Prostate gland (tissue), 2 donors: ENCODE data around the gene DOK4. TPM values are rescaled to one million over a fixed set of nuclear protein-coding genes. Genes with fewer than 3 reads are reported as not detected.

Experiments used
- DNase-seq: peaks from one replicate; pipeline ENCODE4 v3.0.0-alpha.2; 2019; ENCODE audit warnings: low spot score
- H3K27ac ChIP-seq, 2 donors: fragments of 200-600 bp; sonication (generic); 2 replicates each; pipeline ENCODE4 v1.5.1; 2017 to 2019
- H3K27me3 ChIP-seq: fragments of 200-600 bp; sonication (generic); replicated peaks from 2 replicates; pipeline ENCODE4 v1.5.1; 2019; ENCODE audit not compliant: insufficient read depth
- H3K36me3 ChIP-seq, 2 donors: fragments of 200-600 bp; sonication (generic); 1 replicate in 1 of 2; 2 replicates in 1 of 2; pipeline versions ENCODE4 v1.5.1 to v1.8.1; 2017 to 2019
- H3K4me1 ChIP-seq: fragments of 200-600 bp; sonication (generic); replicated peaks from 2 replicates; pipeline ENCODE4 v1.5.1; 2019
- H3K4me3 ChIP-seq, 2 donors: fragments of 200-600 bp; sonication (generic); 2 replicates each; pipeline ENCODE4 v1.5.1; 2017 to 2019
- H3K9me3 ChIP-seq: fragments of 200-600 bp; sonication (generic); 2 replicates; pipeline ENCODE4 v1.5.1; 2017
- CTCF ChIP-seq, 4 experiments: fragments of 200-600 bp in 2 of 4; fragments of 450-650 bp in 2 of 4; sonication (generic) in 2 of 4; IDR thresholded peaks; 1 replicate in 3 of 4; 2 replicates in 1 of 4; pipeline ENCODE4 v1.5.1; 2016 to 2019; ENCODE audit warnings: antibody characterized with exemption in 4 of 4, mild to moderate bottlenecking in 2 of 4, moderate library complexity in 2 of 4
- POLR2A ChIP-seq: fragments of 450-650 bp; IDR thresholded peaks from one replicate; pipeline ENCODE4 v1.6.1; 2016; ENCODE audit warnings: antibody characterized with exemption, mild to moderate bottlenecking
- POLR2AphosphoS5 ChIP-seq: sonication (generic); formaldehyde crosslinking; IDR thresholded peaks from one replicate; pipeline ENCODE4 v1.6.1; 2017; ENCODE audit warnings: antibody characterized with exemption
- WGBS: methylation state at CpG from one replicate; pipeline ENCODE4 v1.1.5; 2018; 5-methylcytosine and 5-hydroxymethylcytosine counted together
- intact Hi-C: fragments of 100-400 bp; cut with DNase I; formaldehyde crosslinking; loops from one replicate; pipeline ENCODE4 v1.14.2; 2022
- total RNA-seq, 2 donors: library from RNA; depleted of rRNA; stranded (reverse); fragments of >200 nt; gene quantifications; one replicate each; pipeline ENCODE4 v1.1.0, GENCODE V29; 2016

Gene DOK4
- total RNA-seq, 2 donors from 2014 or later: 26.3 to 55.4 TPM

GRCh38 chr16:57477531-57478202, 8.6 kb downstream of the DOK4 start:
- Histone ChIP-seq H3K36me3 (no peaks in the 10 kb centered on the region), H3K4me1 (no peaks in the 10 kb centered on the region), H3K9me3 (no peaks in the 10 kb centered on the region), H3K27ac (no peak overlapping the region), H3K27me3 (no peaks in the 10 kb centered on the region), H3K4me3 (no peak overlapping the region)
- no peak for DNase-seq
- intact Hi-C loops: loop anchor here (5.0 kb wide), 1 partner anchor 40 kb away; no protein-coding TSS in a partner anchor
- TF ChIP-seq POLR2AphosphoS5 (no peak), POLR2A (no peak), CTCF (IDR thresholded peaks at IDR 0.05) (no peak)
- WGBS: 67% methylated on average over 9 of the region's 9 CpGs

GRCh38 chr16:57476546-57477410, 9.5 kb downstream of the DOK4 start:
- no peak overlapping the region for H3K4me3 ChIP-seq

GRCh38 chr16:57475711-57476339, 10.5 kb downstream of the DOK4 start:
- TF ChIP-seq POLR2A (no peak), CTCF (IDR thresholded peaks at IDR 0.05) (peak in 2 of 4 experiments; percentile 22 to 35)
- 27% methylated on average over 12 of the region's 12 CpGs for WGBS
- H3K4me1 ChIP-seq: no peaks in the 10 kb centered on the region
- no peak for DNase-seq
- peaks cover 0 to 8% of the 10 kb centered on the region in 2 donors for H3K36me3 ChIP-seq
- H3K4me3 ChIP-seq: no peak overlapping the region
- H3K27me3 ChIP-seq: no peaks in the 10 kb centered on the region
- no peak overlapping the region for H3K27ac ChIP-seq
- intact Hi-C loops: loop anchor here (5.0 kb wide), 1 partner anchor 41 kb away; no protein-coding TSS in a partner anchor
- H3K9me3 ChIP-seq: no peaks in the 10 kb centered on the region

More at GRCh38 chr16:57476546-57477410, 9.5 kb downstream of the DOK4 start:
- no peaks in the 10 kb centered on the region for H3K9me3 ChIP-seq
- no peak for DNase-seq
- TF ChIP-seq POLR2A: no peak
- TF ChIP-seq POLR2AphosphoS5: no peak
- no peak for TF ChIP-seq CTCF (IDR thresholded peaks at IDR 0.05)
- no peaks in the 10 kb centered on the region for H3K27me3 ChIP-seq
- H3K27ac ChIP-seq: no peak overlapping the region
- intact Hi-C loops: loop anchor here (5.0 kb wide), 1 partner anchor 41 kb away; no protein-coding TSS in a partner anchor
- 76% methylated on average over 6 of the region's 6 CpGs for WGBS
- peaks cover 0 to 8% of the 10 kb centered on the region in 2 donors for H3K36me3 ChIP-seq
- no peaks in the 10 kb centered on the region for H3K4me1 ChIP-seq

- intact Hi-C loops: loop anchor here (5.0 kb wide), 1 partner anchor 42 kb away; no protein-coding TSS in a partner anchor
- Histone ChIP-seq H3K9me3 (no peaks in the 10 kb centered on the region), H3K36me3 (peaks cover 0 to 13% of the 10 kb centered on the region in 2 donors), H3K4me3 (no peak overlapping the region), H3K27me3 (no peaks in the 10 kb centered on the region), H3K27ac (no peak overlapping the region), H3K4me1 (no peaks in the 10 kb centered on the region)
- no peak for DNase-seq
- WGBS: 84% methylated on average over 30 of the region's 30 CpGs
- no peak for TF ChIP-seq POLR2A
- no peak for TF ChIP-seq CTCF (IDR thresholded peaks at IDR 0.05)
- no peak for TF ChIP-seq POLR2AphosphoS5
Observed at GRCh38 chr16:57474671-57475661, 11.3 kb downstream of the DOK4 start.
